GM12892 (cell line): Measurements from ENCODE around the gene ADAR.

ENCODE experiments used
- DNase-seq: peaks from one replicate; pipeline ENCODE4 v3.0.0; 2011; ENCODE audit not compliant: insufficient read length
- FAIRE-seq: peaks from 2 replicates; lab custom pipeline; 2011; peaks lifted over from hg19 to GRCh38; lab: Jason Lieb, UNC
- POLR2A ChIP-seq: IDR thresholded peaks from 2 replicates; pipeline ENCODE4 v1.6.1; 2011; ENCODE audit warnings: low read depth, low read length, control low read depth
- POLR2AphosphoS5 ChIP-seq: IDR thresholded peaks from 2 replicates; pipeline ENCODE4 v1.6.1; 2011; ENCODE audit warnings: low read depth, low read length, control low read depth
- TAF1 ChIP-seq: IDR thresholded peaks from 2 replicates; pipeline ENCODE4 v1.6.1; 2011; ENCODE audit warnings: low read depth, mild to moderate bottlenecking, control low read depth, low read length, borderline replicate concordance

Gene ADAR

GRCh38 chr1:154614901-154615300 lies 6.9 kb upstream of the ADAR start:
- FAIRE-seq (no peak), DNase-seq (no peak)
- no peak for TF ChIP-seq TAF1
- TF ChIP-seq POLR2AphosphoS5: no peak
- TF ChIP-seq POLR2A: no peak

- DNase-seq: no peak
- no peak for FAIRE-seq
- TF ChIP-seq POLR2A (no peak), POLR2AphosphoS5 (no peak), TAF1 (no peak)
These were observed 6.3 kb upstream of the ADAR start for GRCh38 chr1:154614247-154614646.

DNA sequence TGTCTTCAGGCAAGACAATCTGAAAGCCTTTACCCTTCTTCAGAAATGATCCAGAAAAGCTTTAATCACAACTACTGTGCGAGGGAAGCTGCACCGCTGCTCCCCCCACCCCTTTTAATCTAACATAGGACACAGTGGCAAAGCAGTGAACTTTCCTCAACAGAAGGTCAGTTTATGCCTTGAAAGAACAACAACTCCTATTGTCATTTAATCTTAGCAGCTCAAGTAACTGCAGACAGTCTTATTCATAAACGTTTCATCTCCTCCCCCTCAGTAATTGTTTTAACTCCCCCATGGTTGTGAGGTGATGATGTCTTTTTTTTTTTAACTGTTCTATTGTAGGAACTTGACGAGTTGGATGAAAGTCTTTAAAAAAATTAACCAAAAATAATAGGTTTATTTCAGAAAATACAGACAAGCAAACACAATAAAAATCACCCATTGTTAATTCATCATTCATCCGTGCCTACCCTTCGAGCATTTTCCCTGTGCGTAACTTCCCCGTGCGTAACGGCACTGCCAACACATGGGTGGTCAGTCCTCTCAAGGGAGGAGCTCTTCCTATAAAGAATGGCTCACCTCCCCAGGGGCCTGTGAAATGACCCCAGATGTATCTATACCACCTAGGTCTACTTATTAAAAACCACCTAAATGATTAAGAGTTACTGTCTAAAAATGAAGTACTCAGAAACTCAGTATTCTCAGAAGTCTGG lies 3.3 kb upstream of the ADAR start:
- FAIRE-seq (no peak), DNase-seq (no peak)
- TF ChIP-seq TAF1: no peak

- DNase-seq (no peak), FAIRE-seq (no peak)
- TF ChIP-seq POLR2AphosphoS5: no peak
- 0 out of 2 replicates have a peak, but pooled peaks have one; percentile 27 for TF ChIP-seq POLR2A
These were observed 1.7 kb upstream of the ADAR start for GRCh38 chr1:154609398-154610380.

- DNase-seq (no peak), FAIRE-seq (peak; percentile 60)
These were observed 648 bp upstream of the ADAR start for GRCh38 chr1:154608397-154609270.

DNA sequence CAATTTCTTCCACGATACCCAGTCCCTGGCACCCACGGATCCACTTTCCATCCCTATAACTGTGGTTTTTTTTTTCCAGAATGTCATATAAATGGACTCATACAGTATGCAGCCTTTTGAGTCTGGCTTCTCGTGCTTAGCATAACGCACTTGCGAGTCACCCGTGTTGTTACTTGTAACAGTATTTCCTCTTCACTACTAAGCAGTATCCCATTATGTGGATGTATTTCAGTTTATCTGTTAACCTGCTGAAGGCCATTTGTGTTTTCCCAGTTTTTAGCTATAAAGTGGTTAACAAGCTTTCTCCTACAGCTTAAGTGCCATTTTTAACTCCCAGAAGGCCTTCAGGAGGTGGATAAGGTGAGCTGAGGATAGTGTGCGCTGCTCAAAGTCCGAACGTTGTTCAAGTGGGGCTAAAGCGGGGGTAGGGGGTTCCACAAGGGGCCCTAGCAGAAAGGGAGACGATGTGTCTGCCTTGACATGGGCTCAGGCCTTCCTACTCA lies 829 bp downstream of the ADAR start:
- TF ChIP-seq TAF1 (no peak), POLR2AphosphoS5 (no peak)
- FAIRE-seq (no peak), DNase-seq (no peak)

More at GRCh38 chr1:154608397-154609270, 648 bp upstream of the ADAR start:
- TF ChIP-seq POLR2A (no peak; the same call in none of the 2 replicates), TAF1 (no peak), POLR2AphosphoS5 (no peak; the same call in 1 of the 2 replicates)

DNA sequence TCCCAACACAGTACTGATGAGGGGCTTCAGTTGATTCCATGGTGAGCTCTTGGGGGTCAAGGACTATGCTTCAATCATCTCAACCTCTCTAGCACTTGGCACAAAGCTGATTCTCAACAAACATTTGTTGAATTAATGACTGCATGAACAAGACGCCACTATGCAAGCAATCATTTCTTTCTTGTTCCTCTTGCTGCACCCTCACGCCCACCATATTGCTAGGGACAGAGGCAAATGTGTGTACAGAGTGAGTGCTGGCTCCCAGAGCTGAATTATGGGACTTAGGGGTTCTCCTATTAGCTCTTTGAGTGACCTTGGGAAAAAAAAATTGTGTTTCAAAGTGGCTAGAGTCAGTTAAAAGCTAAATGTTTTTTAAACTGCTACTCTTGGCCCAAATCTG lies 2.5 kb downstream of the ADAR start:
- DNase-seq: no peak
- no peak for TF ChIP-seq POLR2AphosphoS5
- no peak for TF ChIP-seq TAF1
- TF ChIP-seq POLR2A: no peak; the same call in 1 of the 2 replicates
- FAIRE-seq: no peak

DNA sequence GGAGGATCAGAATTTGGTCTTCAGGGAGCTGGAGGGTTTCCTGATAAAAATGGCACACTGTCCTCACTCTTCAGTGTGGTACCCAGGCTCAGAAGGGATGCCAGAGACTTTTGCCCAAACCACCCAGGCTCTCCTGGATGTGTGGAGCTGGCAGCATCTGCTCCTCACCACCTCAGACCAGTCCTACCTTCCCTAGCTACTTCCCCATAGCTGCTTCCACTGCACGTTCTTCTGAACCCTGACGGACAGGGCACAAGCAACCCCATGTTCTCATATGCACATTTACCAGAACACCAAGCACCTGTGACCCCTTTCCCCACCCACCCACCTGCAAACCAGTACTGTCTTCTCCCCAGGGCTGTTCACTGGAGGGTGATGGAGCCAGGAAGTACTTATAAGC lies 4.7 kb downstream of the ADAR start:
- no peak for DNase-seq
- TF ChIP-seq POLR2AphosphoS5 (peak; percentile 46; the same call in 1 of the 2 replicates), TAF1 (no peak), POLR2A (no peak)
- no peak for FAIRE-seq

GRCh38 chr1:154599658-154600057 lies 8.3 kb downstream of the ADAR start:
- FAIRE-seq (no peak), DNase-seq (no peak)
- TF ChIP-seq POLR2AphosphoS5: no peak
- TF ChIP-seq TAF1: no peak
- TF ChIP-seq POLR2A: no peak

GRCh38 chr1:154598871-154599635 lies 8.9 kb downstream of the ADAR start:
- no peak for DNase-seq
- FAIRE-seq: no peak
- TF ChIP-seq POLR2A (peak; percentile 12; the same call in 1 of the 2 replicates), POLR2AphosphoS5 (no peak), TAF1 (no peak)
